HepG2 (cell line): ENCODE data around the gene LRP5. TPM values are rescaled to one million over a fixed set of nuclear protein-coding genes. Genes with fewer than 3 reads are reported as not detected.
"Not testable (repeated sequence)": the region's sequence is repeated elsewhere in the genome, so short reads cannot be mapped to it uniquely, and the experiment has no call there.

Experiments used
- ATAC-seq: fragments of 200-7000 bp; cut with Tn5 transposase; 3 replicates; pipeline ENCODE4 v1.9.1; 2020; ENCODE audit warnings: mild to moderate bottlenecking, moderate library complexity
- BruUV-seq: library from RNA; stranded (reverse); fragments of 400-500 nt; replicated peaks from 2 replicates; lab custom pipeline; 2021; lab: Mats Ljungman, UMichigan
- CTCF ChIA-PET: fragments of 300-600 bp; formaldehyde crosslinking; extraction: SDS; loops from one replicate; lab custom pipeline; 2021; ENCODE audit warnings: low total read pairs, inconsistent platforms, low intra/inter-chr PET ratio; lab: Yijun Ruan, JAX
- POLR2A ChIA-PET: fragments of 350-600 bp; sonication (Branson Sonifier 250); formaldehyde crosslinking; loops from one replicate; lab custom pipeline; 2020; ENCODE audit warnings: antibody characterized with exemption, inconsistent platforms; lab: Yijun Ruan, JAX
- DNase-seq: peaks from one replicate; pipeline ENCODE4 v3.0.0-alpha.2; 2015; ENCODE audit warnings: low spot score
- FAIRE-seq: peaks from 3 replicates; lab custom pipeline; 2011; peaks lifted over from hg19 to GRCh38; lab: Jason Lieb, UNC
- H2AFZ ChIP-seq: one replicate; pipeline ENCODE4 v1.6.1; 2011; ENCODE audit warnings: low read length, inconsistent platforms
- H3K27ac ChIP-seq: fragments of 300-600 bp; 3 replicates; pipeline ENCODE4 v1.8.0; 2011; ENCODE audit warnings: mixed run types, mild to moderate bottlenecking, mixed read lengths, low read length, inconsistent platforms; ENCODE audit not compliant: insufficient read depth; ENCODE audit errors: extremely low read length
- H3K27me3 ChIP-seq, 2 experiments: fragments of 200-600 bp in 1 of 2; 2 replicates in 1 of 2; 3 replicates in 1 of 2; pipeline versions ENCODE4 v1.6.0 to v1.8.0; 2011; ENCODE audit warnings: low read length in 2 of 2, mild to moderate bottlenecking in 2 of 2, moderate library complexity in 2 of 2, inconsistent platforms in 1 of 2; ENCODE audit not compliant: insufficient read depth in 2 of 2, control insufficient read depth in 1 of 2
- H3K36me3 ChIP-seq, 2 experiments: fragments of 200-600 bp in 1 of 2; replicated peaks in 1 of 2; 2 replicates in 1 of 2; 3 replicates in 1 of 2; pipeline versions ENCODE4 v1.5.1 to v1.8.0; 2011; ENCODE audit warnings: low read length in 2 of 2, inconsistent platforms in 1 of 2; ENCODE audit not compliant: insufficient read depth in 2 of 2, control insufficient read depth in 1 of 2
- H3K4me1 ChIP-seq: 2 replicates; pipeline ENCODE4 v1.5.1; 2012; ENCODE audit warnings: low read length, inconsistent platforms; ENCODE audit not compliant: insufficient read depth
- H3K4me2 ChIP-seq: 2 replicates; pipeline ENCODE4 v1.6.0; 2011; ENCODE audit warnings: low read depth, low read length, inconsistent platforms
- H3K4me3 ChIP-seq, 3 experiments: fragments of 200-600 bp in 1 of 3; sonication (generic), shearing (Covaris generic) in 1 of 3; replicated peaks in 1 of 3; 2 replicates each; pipeline ENCODE4 v1.5.1; 2011 to 2016; ENCODE audit warnings: low read length in 3 of 3, inconsistent platforms in 2 of 3, low read depth in 2 of 3, mild to moderate bottlenecking in 2 of 3, control low read depth in 1 of 3, mixed read lengths in 1 of 3; ENCODE audit not compliant: insufficient read depth in 1 of 3
- H3K79me2 ChIP-seq: one replicate; pipeline ENCODE4 v1.6.1; 2011; ENCODE audit warnings: low read length, inconsistent platforms; ENCODE audit not compliant: insufficient read depth
- H3K9ac ChIP-seq: 2 replicates; pipeline ENCODE4 v1.6.0; 2011; ENCODE audit warnings: mild to moderate bottlenecking, low read depth, low read length, inconsistent platforms; ENCODE audit not compliant: insufficient read depth
- H3K9me3 ChIP-seq: 2 replicates; pipeline ENCODE4 v1.5.1; 2012; ENCODE audit warnings: mild to moderate bottlenecking, low read length
- H4K20me1 ChIP-seq: 2 replicates; pipeline ENCODE4 v1.6.0; 2011; ENCODE audit warnings: inconsistent platforms, mild to moderate bottlenecking, low read length, moderate library complexity; ENCODE audit not compliant: insufficient read depth
- ATF7-NPFF ChIP-seq: sonication (generic); formaldehyde crosslinking; IDR thresholded peaks from 2 replicates; pipeline ENCODE4 v1.8.1; 2023; ENCODE audit warnings: mild to moderate bottlenecking, low read depth, missing genetic modification reagents, moderate library complexity
- EED ChIP-seq: sonication (generic); formaldehyde crosslinking; IDR thresholded peaks from 2 replicates; pipeline ENCODE4 v1.5.0; 2020; ENCODE audit warnings: mild to moderate bottlenecking, missing genetic modification reagents
- FOXJ3 ChIP-seq: sonication (generic); formaldehyde crosslinking; IDR thresholded peaks from 2 replicates; pipeline ENCODE4 v1.4.0; 2020; ENCODE audit warnings: missing genetic modification reagents, mild to moderate bottlenecking, borderline replicate concordance
- NCOA2 ChIP-seq: sonication (generic); formaldehyde crosslinking; IDR thresholded peaks from 2 replicates; pipeline ENCODE4 v1.8.0; 2022; ENCODE audit warnings: inconsistent platforms
- SMARCC2 ChIP-seq: fragments of 450-650 bp; IDR thresholded peaks from 2 replicates; pipeline ENCODE4 v1.6.1; 2017; ENCODE audit warnings: antibody characterized with exemption, mild to moderate bottlenecking
- WGBS: methylation state at CpG from one replicate; pipeline ENCODE4 v1.1.6; 2017; ENCODE audit warnings: low lambda C conversion rate; 5-methylcytosine and 5-hydroxymethylcytosine counted together
- in situ Hi-C: cut with HindIII; loops from 2 replicates; pipeline ENCODE4 v1.10.0; 2017; ENCODE audit warnings: low pct_unique_long_range_greater_than_20kb; ENCODE audit not compliant: extremely low pct_ligation_motif_present
- intact Hi-C: fragments of 100-400 bp; cut with micrococcal nuclease; formaldehyde crosslinking; loops from one replicate; pipeline ENCODE4 v1.10.0; 2022; ENCODE audit not compliant: unreplicated experiment
- polyA plus RNA-seq, 8 experiments: library from polyadenylated mRNA; depleted of rRNA in 3 of 8; stranded (reverse) in 7 of 8; unstranded in 1 of 8; fragments of >200 nt; fragmentation: Illumina TruSeq in 4 of 8; extraction: Trizol in 4 of 8; gene quantifications; 2 replicates each; pipeline versions ENCODE4 v1.2.1 to v1.2.3, GENCODE V29; 2011 to 2016; ENCODE audit warnings: low read depth in 4 of 8, missing spikeins in 1 of 8, mixed read lengths in 1 of 8; ENCODE audit not compliant: insufficient read depth in 1 of 8
- total RNA-seq, 5 experiments: library from RNA; depleted of rRNA; stranded (reverse); fragments of >200 nt; fragmentation: Illumina TruSeq; extraction: Trizol; gene quantifications; 2 replicates each; pipeline ENCODE4 v1.2.3, GENCODE V29; 2016; ENCODE audit warnings: low read depth in 1 of 5

The LRP5 gene
- total and polyA plus RNA-seq, 2 of the 13 experiments (the other 11 are each of a cell fraction or from before 2014, with no cell fraction given), result 40.4 to 64.0 TPM

DNA sequence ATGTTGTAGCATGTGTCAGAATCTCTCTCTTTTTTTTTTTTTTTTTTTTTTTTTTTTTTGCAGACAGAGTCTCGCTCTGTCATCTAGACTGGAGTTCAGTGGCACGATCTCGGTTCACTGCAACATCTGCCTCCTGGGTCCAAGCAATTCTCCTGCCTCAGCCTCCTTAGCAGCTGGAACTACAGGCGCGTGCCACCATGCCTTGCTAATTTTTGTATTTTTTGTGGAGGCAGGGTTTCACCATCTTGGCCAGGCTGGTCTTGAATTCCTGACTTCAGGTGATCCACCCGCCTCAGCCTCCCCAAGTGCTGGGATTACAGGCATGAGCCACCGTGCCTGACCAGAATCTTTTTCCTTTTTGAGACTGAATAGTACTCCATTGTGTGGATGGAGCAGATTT, 32.4 kb downstream of the LRP5 start:
- CTCF ChIA-PET, H3K4me3 ChIP-seq, FAIRE-seq, in situ Hi-C loops, H3K9ac ChIP-seq, ATAC-seq, H3K4me2 ChIP-seq, DNase-seq, H3K27ac ChIP-seq, H3K27me3 ChIP-seq, BruUV-seq, H3K9me3 ChIP-seq, H2AFZ ChIP-seq: not testable (repeated sequence)
- peaks cover 80% of the 10 kb centered on the region for H3K4me1 ChIP-seq
- H4K20me1 ChIP-seq, result peaks cover 87% of the 10 kb centered on the region
- peaks cover 92% of the 10 kb centered on the region for H3K79me2 ChIP-seq
- WGBS, result 97% methylated on average over 7 of the region's 7 CpGs
- peaks cover 21 to 25% of the 10 kb centered on the region in 2 experiments; a peak in 4 of 5 replicates for H3K36me3 ChIP-seq
- POLR2A ChIA-PET, result interaction anchor here (0.9 to 1.2 kb wide), 2 partner anchors 29 to 46 kb away, joined by 3 read pairs; no protein-coding TSS in a partner anchor
- intact Hi-C loops, result loop anchor here (1.0 kb wide), 1 partner anchor 47 kb away; no protein-coding TSS in a partner anchor

DNA sequence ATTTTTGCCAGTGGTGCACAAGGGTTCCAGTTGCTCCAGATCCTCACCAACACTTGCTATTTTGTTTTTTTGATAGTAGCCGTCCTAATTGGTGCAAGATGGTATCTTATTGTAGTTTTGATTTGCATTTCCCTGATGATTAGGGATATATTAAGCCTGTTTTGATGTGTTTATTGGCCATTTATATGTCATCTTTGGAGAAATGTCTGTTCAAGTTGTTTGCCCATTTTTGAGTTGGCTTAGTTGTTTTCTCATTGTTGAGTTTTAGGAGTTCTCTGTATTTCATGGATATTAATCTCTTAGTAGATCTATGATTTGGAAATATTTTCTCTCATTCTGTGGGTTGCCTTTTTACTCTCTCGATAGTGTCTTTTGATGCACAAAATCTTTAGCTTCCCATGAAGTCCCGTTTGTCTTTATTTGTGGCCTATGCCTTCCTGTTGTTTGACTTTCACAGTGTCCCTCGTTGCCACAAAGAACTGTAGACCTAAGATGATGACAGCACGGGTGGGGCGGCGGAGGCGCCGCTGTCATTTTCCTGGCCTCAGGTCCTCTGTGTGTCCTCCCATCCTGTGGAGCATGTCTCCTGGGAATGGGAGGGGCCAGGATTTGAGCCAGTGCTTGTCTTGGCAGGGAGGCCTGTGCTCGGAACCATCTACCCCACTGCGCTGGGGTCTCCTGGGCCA, 33.5 kb downstream of the LRP5 start:
- no peak for TF ChIP-seq NCOA2 (CRISPR knock-in tag)
- no peak for TF ChIP-seq ATF7-NPFF
- no peak for TF ChIP-seq FOXJ3
- TF ChIP-seq SMARCC2, result no peak
- TF ChIP-seq EED (CRISPR knock-in tag), result no peak
- no peak overlapping the region for H3K4me3 ChIP-seq
- no peaks in the 10 kb centered on the region for H3K9me3 ChIP-seq
- no TSS peak for BruUV-seq
- intact Hi-C loops (no loop called here), in situ Hi-C loops (no loop called here)
- ChIA-PET CTCF (no interaction called here), POLR2A (interaction anchor here (1.2 to 1.3 kb wide), 2 partner anchors 31 to 47 kb away, joined by 3 read pairs; no protein-coding TSS in a partner anchor)
- H3K79me2 ChIP-seq, result peaks cover 90% of the 10 kb centered on the region
- no peaks in the 10 kb centered on the region for H3K27me3 ChIP-seq
- no peak overlapping the region for H2AFZ ChIP-seq
- H3K36me3 ChIP-seq, result peaks cover 27 to 34% of the 10 kb centered on the region in 2 experiments; a peak in 4 of 5 replicates
- H3K4me2 ChIP-seq, result no peak overlapping the region
- WGBS, result 87% methylated on average over 11 of the region's 11 CpGs
- no peak overlapping the region for H3K27ac ChIP-seq
- no peak for ATAC-seq
- H3K9ac ChIP-seq, result no peak overlapping the region
- no peak for DNase-seq
- H3K4me1 ChIP-seq, result peaks cover 69% of the 10 kb centered on the region
- H4K20me1 ChIP-seq, result peaks cover 83% of the 10 kb centered on the region
- no peak for FAIRE-seq
